ENCODE results near the gene POU2F1. TPM values are rescaled to one million over a fixed set of nuclear protein-coding genes. Genes with fewer than 3 reads are reported as not detected.

The POU2F1 gene
- total and polyA plus RNA-seq, 2 experiments from 2014 or later, result 38.8 to 66.1 TPM

DNA sequence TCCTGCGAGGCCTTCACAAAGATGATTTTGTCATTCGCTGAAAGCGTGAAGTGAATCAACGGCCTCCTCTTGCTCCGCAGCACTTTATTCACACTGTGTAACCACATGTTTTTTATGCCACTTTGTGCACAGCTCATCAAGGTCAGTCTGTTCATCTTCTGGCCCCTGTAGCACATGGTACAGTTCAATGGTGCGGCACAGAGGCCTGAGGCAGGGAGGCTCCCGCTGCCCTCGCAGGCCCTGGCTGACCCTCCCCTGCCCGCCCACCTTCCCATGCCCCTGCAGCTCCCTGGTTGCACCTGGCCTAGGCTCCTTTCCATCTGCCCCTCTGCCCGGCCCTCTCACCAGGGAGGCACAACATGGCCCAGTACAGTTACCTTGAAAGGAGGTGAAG lies 210.2 kb downstream of the POU2F1 start:
- Mint-ChIP-seq H3K27me3 (ENCODE audit: insufficient read depth, low read depth, poor library complexity) (peaks cover 12% of the 10 kb centered on the region), H3K9me3 (no peaks in the 10 kb centered on the region), H3K4me3 (peak overlapping the region; percentile 33; the same call in 1 of the 3 replicates), H3K36me3 (ENCODE audit: low read depth) (no peaks in the 10 kb centered on the region), H3K27ac (peak overlapping the region; percentile 92), H3K4me1 (peaks cover 66% of the 10 kb centered on the region)
- H3K4me1 ChIP-seq (ENCODE audit: insufficient read depth), result peaks cover 52% of the 10 kb centered on the region
- no peaks in the 10 kb centered on the region for H3K27me3 ChIP-seq (ENCODE audit: insufficient read depth)
- peaks cover 9% of the 10 kb centered on the region; the same call in 1 of the 2 replicates for H3F3A ChIP-seq (replicated peaks; ENCODE audit: low read depth)
- H3K4me3 ChIP-seq, result no peak overlapping the region
- no peak for DNase-seq (ENCODE audit: low spot score)
- H3K79me2 ChIP-seq (replicated peaks; ENCODE audit: insufficient read depth), result no peaks in the 10 kb centered on the region
- no peak overlapping the region for H2AFZ ChIP-seq
- no peaks in the 10 kb centered on the region; the same call in 1 of the 2 replicates for H3K9me2 ChIP-seq (ENCODE audit: insufficient read depth)
- TF ChIP-seq, protein P1, sequence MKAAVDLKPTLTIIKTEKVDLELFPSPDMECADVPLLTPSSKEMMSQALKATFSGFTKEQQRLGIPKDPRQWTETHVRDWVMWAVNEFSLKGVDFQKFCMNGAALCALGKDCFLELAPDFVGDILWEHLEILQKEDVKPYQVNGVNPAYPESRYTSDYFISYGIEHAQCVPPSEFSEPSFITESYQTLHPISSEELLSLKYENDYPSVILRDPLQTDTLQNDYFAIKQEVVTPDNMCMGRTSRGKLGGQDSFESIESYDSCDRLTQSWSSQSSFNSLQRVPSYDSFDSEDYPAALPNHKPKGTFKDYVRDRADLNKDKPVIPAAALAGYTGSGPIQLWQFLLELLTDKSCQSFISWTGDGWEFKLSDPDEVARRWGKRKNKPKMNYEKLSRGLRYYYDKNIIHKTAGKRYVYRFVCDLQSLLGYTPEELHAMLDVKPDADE (IDR thresholded peaks at IDR 0.05), result no peak
- no peak for TF ChIP-seq NANOG (IDR thresholded peaks at IDR 0.05; ENCODE audit: borderline replicate concordance)
- no peak for TF ChIP-seq ZNF331 (CRISPR knock-in tag; IDR thresholded peaks at IDR 0.05; ENCODE audit: low read depth)
- no peak for TF ChIP-seq EZH2 (IDR thresholded peaks at IDR 0.05; ENCODE audit: low read depth, unreplicated experiment)
- TF ChIP-seq, protein P2, sequence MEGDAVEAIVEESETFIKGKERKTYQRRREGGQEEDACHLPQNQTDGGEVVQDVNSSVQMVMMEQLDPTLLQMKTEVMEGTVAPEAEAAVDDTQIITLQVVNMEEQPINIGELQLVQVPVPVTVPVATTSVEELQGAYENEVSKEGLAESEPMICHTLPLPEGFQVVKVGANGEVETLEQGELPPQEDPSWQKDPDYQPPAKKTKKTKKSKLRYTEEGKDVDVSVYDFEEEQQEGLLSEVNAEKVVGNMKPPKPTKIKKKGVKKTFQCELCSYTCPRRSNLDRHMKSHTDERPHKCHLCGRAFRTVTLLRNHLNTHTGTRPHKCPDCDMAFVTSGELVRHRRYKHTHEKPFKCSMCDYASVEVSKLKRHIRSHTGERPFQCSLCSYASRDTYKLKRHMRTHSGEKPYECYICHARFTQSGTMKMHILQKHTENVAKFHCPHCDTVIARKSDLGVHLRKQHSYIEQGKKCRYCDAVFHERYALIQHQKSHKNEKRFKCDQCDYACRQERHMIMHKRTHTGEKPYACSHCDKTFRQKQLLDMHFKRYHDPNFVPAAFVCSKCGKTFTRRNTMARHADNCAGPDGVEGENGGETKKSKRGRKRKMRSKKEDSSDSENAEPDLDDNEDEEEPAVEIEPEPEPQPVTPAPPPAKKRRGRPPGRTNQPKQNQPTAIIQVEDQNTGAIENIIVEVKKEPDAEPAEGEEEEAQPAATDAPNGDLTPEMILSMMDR (conservative IDR thresholded peaks at IDR 0.05; ENCODE audit: low read depth in 2 of 2), result no peak
- TF ChIP-seq, protein P3, sequence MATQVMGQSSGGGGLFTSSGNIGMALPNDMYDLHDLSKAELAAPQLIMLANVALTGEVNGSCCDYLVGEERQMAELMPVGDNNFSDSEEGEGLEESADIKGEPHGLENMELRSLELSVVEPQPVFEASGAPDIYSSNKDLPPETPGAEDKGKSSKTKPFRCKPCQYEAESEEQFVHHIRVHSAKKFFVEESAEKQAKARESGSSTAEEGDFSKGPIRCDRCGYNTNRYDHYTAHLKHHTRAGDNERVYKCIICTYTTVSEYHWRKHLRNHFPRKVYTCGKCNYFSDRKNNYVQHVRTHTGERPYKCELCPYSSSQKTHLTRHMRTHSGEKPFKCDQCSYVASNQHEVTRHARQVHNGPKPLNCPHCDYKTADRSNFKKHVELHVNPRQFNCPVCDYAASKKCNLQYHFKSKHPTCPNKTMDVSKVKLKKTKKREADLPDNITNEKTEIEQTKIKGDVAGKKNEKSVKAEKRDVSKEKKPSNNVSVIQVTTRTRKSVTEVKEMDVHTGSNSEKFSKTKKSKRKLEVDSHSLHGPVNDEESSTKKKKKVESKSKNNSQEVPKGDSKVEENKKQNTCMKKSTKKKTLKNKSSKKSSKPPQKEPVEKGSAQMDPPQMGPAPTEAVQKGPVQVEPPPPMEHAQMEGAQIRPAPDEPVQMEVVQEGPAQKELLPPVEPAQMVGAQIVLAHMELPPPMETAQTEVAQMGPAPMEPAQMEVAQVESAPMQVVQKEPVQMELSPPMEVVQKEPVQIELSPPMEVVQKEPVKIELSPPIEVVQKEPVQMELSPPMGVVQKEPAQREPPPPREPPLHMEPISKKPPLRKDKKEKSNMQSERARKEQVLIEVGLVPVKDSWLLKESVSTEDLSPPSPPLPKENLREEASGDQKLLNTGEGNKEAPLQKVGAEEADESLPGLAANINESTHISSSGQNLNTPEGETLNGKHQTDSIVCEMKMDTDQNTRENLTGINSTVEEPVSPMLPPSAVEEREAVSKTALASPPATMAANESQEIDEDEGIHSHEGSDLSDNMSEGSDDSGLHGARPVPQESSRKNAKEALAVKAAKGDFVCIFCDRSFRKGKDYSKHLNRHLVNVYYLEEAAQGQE (IDR thresholded peaks at IDR 0.05; ENCODE audit: unreplicated experiment), result no peak
- no peak for TF ChIP-seq EZH2phosphoT487 (IDR thresholded peaks at IDR 0.05; ENCODE audit: unreplicated experiment)
- TF ChIP-seq, protein P4, sequence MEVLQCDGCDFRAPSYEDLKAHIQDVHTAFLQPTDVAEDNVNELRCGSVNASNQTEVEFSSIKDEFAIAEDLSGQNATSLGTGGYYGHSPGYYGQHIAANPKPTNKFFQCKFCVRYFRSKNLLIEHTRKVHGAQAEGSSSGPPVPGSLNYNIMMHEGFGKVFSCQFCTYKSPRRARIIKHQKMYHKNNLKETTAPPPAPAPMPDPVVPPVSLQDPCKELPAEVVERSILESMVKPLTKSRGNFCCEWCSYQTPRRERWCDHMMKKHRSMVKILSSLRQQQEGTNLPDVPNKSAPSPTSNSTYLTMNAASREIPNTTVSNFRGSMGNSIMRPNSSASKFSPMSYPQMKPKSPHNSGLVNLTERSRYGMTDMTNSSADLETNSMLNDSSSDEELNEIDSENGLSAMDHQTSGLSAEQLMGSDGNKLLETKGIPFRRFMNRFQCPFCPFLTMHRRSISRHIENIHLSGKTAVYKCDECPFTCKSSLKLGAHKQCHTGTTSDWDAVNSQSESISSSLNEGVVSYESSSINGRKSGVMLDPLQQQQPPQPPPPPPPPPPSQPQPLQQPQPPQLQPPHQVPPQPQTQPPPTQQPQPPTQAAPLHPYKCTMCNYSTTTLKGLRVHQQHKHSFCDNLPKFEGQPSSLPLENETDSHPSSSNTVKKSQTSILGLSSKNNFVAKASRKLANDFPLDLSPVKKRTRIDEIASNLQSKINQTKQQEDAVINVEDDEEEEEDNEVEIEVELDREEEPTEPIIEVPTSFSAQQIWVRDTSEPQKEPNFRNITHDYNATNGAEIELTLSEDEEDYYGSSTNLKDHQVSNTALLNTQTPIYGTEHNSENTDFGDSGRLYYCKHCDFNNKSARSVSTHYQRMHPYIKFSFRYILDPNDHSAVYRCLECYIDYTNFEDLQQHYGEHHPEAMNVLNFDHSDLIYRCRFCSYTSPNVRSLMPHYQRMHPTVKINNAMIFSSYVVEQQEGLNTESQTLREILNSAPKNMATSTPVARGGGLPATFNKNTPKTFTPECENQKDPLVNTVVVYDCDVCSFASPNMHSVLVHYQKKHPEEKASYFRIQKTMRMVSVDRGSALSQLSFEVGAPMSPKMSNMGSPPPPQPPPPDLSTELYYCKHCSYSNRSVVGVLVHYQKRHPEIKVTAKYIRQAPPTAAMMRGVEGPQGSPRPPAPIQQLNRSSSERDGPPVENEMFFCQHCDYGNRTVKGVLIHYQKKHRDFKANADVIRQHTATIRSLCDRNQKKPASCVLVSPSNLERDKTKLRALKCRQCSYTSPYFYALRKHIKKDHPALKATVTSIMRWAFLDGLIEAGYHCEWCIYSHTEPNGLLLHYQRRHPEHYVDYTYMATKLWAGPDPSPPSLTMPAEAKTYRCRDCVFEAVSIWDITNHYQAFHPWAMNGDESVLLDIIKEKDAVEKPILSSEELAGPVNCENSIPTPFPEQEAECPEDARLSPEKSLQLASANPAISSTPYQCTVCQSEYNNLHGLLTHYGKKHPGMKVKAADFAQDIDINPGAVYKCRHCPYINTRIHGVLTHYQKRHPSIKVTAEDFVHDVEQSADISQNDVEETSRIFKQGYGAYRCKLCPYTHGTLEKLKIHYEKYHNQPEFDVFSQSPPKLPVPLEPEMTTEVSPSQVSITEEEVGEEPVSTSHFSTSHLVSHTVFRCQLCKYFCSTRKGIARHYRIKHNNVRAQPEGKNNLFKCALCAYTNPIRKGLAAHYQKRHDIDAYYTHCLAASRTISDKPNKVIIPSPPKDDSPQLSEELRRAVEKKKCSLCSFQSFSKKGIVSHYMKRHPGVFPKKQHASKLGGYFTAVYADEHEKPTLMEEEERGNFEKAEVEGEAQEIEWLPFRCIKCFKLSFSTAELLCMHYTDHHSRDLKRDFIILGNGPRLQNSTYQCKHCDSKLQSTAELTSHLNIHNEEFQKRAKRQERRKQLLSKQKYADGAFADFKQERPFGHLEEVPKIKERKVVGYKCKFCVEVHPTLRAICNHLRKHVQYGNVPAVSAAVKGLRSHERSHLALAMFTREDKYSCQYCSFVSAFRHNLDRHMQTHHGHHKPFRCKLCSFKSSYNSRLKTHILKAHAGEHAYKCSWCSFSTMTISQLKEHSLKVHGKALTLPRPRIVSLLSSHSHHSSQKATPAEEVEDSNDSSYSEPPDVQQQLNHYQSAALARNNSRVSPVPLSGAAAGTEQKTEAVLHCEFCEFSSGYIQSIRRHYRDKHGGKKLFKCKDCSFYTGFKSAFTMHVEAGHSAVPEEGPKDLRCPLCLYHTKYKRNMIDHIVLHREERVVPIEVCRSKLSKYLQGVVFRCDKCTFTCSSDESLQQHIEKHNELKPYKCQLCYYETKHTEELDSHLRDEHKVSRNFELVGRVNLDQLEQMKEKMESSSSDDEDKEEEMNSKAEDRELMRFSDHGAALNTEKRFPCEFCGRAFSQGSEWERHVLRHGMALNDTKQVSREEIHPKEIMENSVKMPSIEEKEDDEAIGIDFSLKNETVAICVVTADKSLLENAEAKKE (CRISPR knock-in tag; IDR thresholded peaks at IDR 0.05), result no peak
- TF ChIP-seq ZNF114 (CRISPR knock-in tag; IDR thresholded peaks at IDR 0.05), result no peak
- TF ChIP-seq JUNB (IDR thresholded peaks at IDR 0.05; ENCODE audit: unreplicated experiment), result no peak
- TF ChIP-seq CREB1 (CRISPR knock-in tag; IDR thresholded peaks at IDR 0.05; ENCODE audit: low read depth), result no peak
- TF ChIP-seq POLR2AphosphoS5 (IDR thresholded peaks at IDR 0.05; ENCODE audit: low read depth), result no peak
- TF ChIP-seq STAT1 (IDR thresholded peaks at IDR 0.05; ENCODE audit: unreplicated experiment), result no peak
- no peaks in the 10 kb centered on the region for H3K36me3 ChIP-seq (ENCODE audit: insufficient read depth)
- H3K27ac ChIP-seq (ENCODE audit: low read depth), result peak overlapping the region; percentile 35
- H3K4me2 ChIP-seq, result peak overlapping the region; percentile 5
- peak; percentile 34 for ATAC-seq
- H4K20me1 ChIP-seq (replicated peaks; ENCODE audit: insufficient read depth), result no peaks in the 10 kb centered on the region
